KMS-11 (cell line): Measurements from ENCODE around the gene BLOC1S4.
"Not testable (repeated sequence)": the region's sequence is repeated elsewhere in the genome, so short reads cannot be mapped to it uniquely, and the experiment has no call there.

ENCODE experiments used
- H2AFZ ChIP-seq: fragments of 200-600 bp; sonication (generic); 2 replicates; pipeline ENCODE4 v1.6.1; 2016; ENCODE audit warnings: antibody characterized with exemption, mixed run types, low read depth
- H3K27ac ChIP-seq: fragments of 200-600 bp; sonication (generic); 2 replicates; pipeline ENCODE4 v1.6.1; 2016; ENCODE audit warnings: mild to moderate bottlenecking, mixed run types
- H3K27me3 ChIP-seq: fragments of 200-600 bp; sonication (generic); 2 replicates; pipeline ENCODE4 v1.6.1; 2017; ENCODE audit warnings: mild to moderate bottlenecking, low read depth, mixed run types, moderate library complexity; ENCODE audit not compliant: insufficient read depth
- H3K36me3 ChIP-seq: fragments of 200-600 bp; sonication (generic); 2 replicates; pipeline ENCODE4 v1.6.1; 2017; ENCODE audit warnings: mild to moderate bottlenecking, mixed run types; ENCODE audit not compliant: insufficient read depth
- H3K4me1 ChIP-seq: fragments of 200-600 bp; sonication (generic); 2 replicates; pipeline ENCODE4 v1.6.1; 2016; ENCODE audit warnings: mild to moderate bottlenecking, low read depth, mixed run types; ENCODE audit not compliant: poor library complexity, severe bottlenecking
- H3K4me2 ChIP-seq: fragments of 200-600 bp; sonication (generic); 2 replicates; pipeline ENCODE4 v1.7.0; 2016; ENCODE audit warnings: mild to moderate bottlenecking, mixed run types
- H3K4me3 ChIP-seq: fragments of 200-600 bp; sonication (generic); IDR thresholded peaks from 2 replicates; pipeline ENCODE4 v1.6.1; 2017; ENCODE audit warnings: low read depth, low read length, mixed read lengths; ENCODE audit not compliant: insufficient read depth
- H3K79me2 ChIP-seq: fragments of 200-600 bp; sonication (generic); 2 replicates; pipeline ENCODE4 v1.6.1; 2016; ENCODE audit warnings: low read depth, mixed run types; ENCODE audit not compliant: insufficient read depth
- H3K9ac ChIP-seq: fragments of 200-600 bp; sonication (generic); 2 replicates; pipeline ENCODE4 v1.6.1; 2016; ENCODE audit warnings: mild to moderate bottlenecking, mixed run types
- H4K20me1 ChIP-seq: fragments of 200-600 bp; sonication (generic); 2 replicates; pipeline ENCODE4 v1.6.1; 2016; ENCODE audit warnings: mild to moderate bottlenecking, mixed run types; ENCODE audit not compliant: insufficient read depth
- TF ChIP-seq, protein P1 (sequence below): fragments of 200-600 bp; sonication (generic); conservative IDR thresholded peaks from 2 replicates; pipeline ENCODE4 v1.6.1; 2017; ENCODE audit warnings: low read depth, mild to moderate bottlenecking, antibody characterized with exemption, low read length, moderate library complexity, mixed read lengths

BLOC1S4 gene

GRCh38 chr4:6724421-6725111 is 8.6 kb downstream of the BLOC1S4 start:
- no peak overlapping the region for H3K4me2 ChIP-seq
- H3K4me3 ChIP-seq, result no peak overlapping the region
- no peak overlapping the region for H3K9ac ChIP-seq
- no peaks in the 10 kb centered on the region for H4K20me1 ChIP-seq
- no peaks in the 10 kb centered on the region for H3K27me3 ChIP-seq
- H3K79me2 ChIP-seq, result no peaks in the 10 kb centered on the region
- peaks cover 12% of the 10 kb centered on the region for H3K4me1 ChIP-seq
- H3K36me3 ChIP-seq, result no peaks in the 10 kb centered on the region
- TF ChIP-seq, protein P1, sequence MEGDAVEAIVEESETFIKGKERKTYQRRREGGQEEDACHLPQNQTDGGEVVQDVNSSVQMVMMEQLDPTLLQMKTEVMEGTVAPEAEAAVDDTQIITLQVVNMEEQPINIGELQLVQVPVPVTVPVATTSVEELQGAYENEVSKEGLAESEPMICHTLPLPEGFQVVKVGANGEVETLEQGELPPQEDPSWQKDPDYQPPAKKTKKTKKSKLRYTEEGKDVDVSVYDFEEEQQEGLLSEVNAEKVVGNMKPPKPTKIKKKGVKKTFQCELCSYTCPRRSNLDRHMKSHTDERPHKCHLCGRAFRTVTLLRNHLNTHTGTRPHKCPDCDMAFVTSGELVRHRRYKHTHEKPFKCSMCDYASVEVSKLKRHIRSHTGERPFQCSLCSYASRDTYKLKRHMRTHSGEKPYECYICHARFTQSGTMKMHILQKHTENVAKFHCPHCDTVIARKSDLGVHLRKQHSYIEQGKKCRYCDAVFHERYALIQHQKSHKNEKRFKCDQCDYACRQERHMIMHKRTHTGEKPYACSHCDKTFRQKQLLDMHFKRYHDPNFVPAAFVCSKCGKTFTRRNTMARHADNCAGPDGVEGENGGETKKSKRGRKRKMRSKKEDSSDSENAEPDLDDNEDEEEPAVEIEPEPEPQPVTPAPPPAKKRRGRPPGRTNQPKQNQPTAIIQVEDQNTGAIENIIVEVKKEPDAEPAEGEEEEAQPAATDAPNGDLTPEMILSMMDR, result no peak
- no peak overlapping the region for H3K27ac ChIP-seq
- H2AFZ ChIP-seq, result no peak overlapping the region

DNA sequence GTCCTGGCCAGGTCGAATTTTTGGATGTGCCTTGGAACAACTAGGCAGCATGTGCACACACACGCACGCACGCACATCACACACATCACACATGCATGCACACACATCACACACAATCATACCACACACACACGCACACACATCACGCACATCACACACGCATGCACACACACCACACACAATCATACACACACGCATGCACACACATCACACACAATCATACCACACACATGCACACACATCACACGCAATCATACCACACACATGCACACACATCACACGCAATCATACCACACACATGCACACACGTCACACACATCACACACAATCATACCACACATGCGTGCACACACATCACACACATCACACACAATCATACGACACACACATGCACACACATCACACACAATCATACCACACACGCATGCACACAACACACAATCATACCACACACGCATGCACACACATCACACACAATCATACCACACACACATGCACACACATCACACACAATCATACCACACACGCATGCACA is 9.5 kb downstream of the BLOC1S4 start:
- not testable (repeated sequence) for H3K36me3 ChIP-seq, H3K27me3 ChIP-seq, H4K20me1 ChIP-seq, H3K79me2 ChIP-seq, H2AFZ ChIP-seq, H3K4me2 ChIP-seq, H3K4me1 ChIP-seq, H3K27ac ChIP-seq, H3K4me3 ChIP-seq, H3K9ac ChIP-seq

GRCh38 chr4:6727081-6727942 is 11.3 kb downstream of the BLOC1S4 start:
- Histone ChIP-seq H3K4me3 (no peak overlapping the region), H3K79me2 (no peaks in the 10 kb centered on the region), H4K20me1 (no peaks in the 10 kb centered on the region), H3K27me3 (no peaks in the 10 kb centered on the region), H3K4me2 (no peak overlapping the region), H3K27ac (no peak overlapping the region), H3K36me3 (no peaks in the 10 kb centered on the region), H2AFZ (no peak overlapping the region), H3K4me1 (no peaks in the 10 kb centered on the region), H3K9ac (no peak overlapping the region)
- TF ChIP-seq, protein P1, result no peak

DNA sequence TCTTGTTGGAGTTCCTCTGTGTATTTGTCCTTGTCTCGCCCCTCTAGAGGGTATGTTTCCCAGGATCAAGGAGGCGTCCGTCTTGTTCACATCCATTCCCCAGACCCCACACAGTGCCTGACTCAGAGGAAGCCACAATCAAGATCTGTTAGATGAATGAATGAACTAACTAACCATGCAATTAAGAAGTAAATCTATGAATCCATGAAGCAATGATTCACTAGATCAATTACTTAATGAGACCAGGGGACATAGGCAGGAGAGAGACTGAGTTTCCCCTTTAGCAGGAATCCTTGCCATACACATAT is 11.9 kb downstream of the BLOC1S4 start:
- Histone ChIP-seq H3K9ac (no peak overlapping the region), H3K36me3 (no peaks in the 10 kb centered on the region), H3K4me2 (no peak overlapping the region), H3K27me3 (no peaks in the 10 kb centered on the region), H2AFZ (no peak overlapping the region), H3K79me2 (no peaks in the 10 kb centered on the region), H4K20me1 (no peaks in the 10 kb centered on the region), H3K4me3 (no peak overlapping the region), H3K4me1 (no peaks in the 10 kb centered on the region), H3K27ac (no peak overlapping the region)
- TF ChIP-seq, protein P1, result no peak
